K562 (cell line): ENCODE data around the gene TAF1D. TPM values are rescaled to one million over a fixed set of nuclear protein-coding genes. Genes with fewer than 3 reads are reported as not detected.
A peak's percentile ranks its signal among the peaks of the same experiment; 100 is the strongest.

ENCODE experiments used
- CEBPG ChIP-seq, 3 experiments: fragments of 200-800 bp in 1 of 3; sonication (Bioruptor generic) in 1 of 3; sonication (generic) in 1 of 3; formaldehyde crosslinking in 1 of 3; IDR thresholded peaks in 2 of 3; conservative IDR thresholded peaks in 1 of 3; 2 replicates each; pipeline versions ENCODE4 v1.6.1 to v1.8.0; 2016 to 2022; ENCODE audit warnings: missing compliant biosample characterization in 2 of 3, missing genetic modification characterization in 2 of 3, mild to moderate bottlenecking in 1 of 3, missing genetic modification reagents in 1 of 3
- ELF4 ChIP-seq: fragments of 450-650 bp; formaldehyde crosslinking; IDR thresholded peaks from 2 replicates; pipeline ENCODE4 v1.4.0; 2022; ENCODE audit warnings: missing genetic modification characterization
- ETV1 ChIP-seq: fragments of 450-650 bp; conservative IDR thresholded peaks from 2 replicates; pipeline ENCODE4 v1.6.1; 2016; ENCODE audit warnings: missing genetic modification characterization, control low read depth, low read depth, missing compliant biosample characterization
- GATA2 ChIP-seq: sonication (generic); formaldehyde crosslinking; IDR thresholded peaks from 2 replicates; pipeline ENCODE4 v1.4.0; 2020; ENCODE audit warnings: mild to moderate bottlenecking, missing genetic modification reagents
- GTF2E2 ChIP-seq: fragments of 200-800 bp; sonication (Bioruptor generic); IDR thresholded peaks from 2 replicates; pipeline ENCODE4 v1.6.1; 2016; ENCODE audit warnings: missing genetic modification characterization, missing compliant biosample characterization
- HES1 ChIP-seq: fragments of 450-650 bp; IDR thresholded peaks from 2 replicates; pipeline ENCODE4 v1.6.1; 2016; ENCODE audit warnings: low read depth, mild to moderate bottlenecking, moderate library complexity
- IRF9 ChIP-seq: fragments of 450-650 bp; IDR thresholded peaks from 2 replicates; pipeline ENCODE4 v1.6.1; 2016; ENCODE audit warnings: missing biosample characterization, missing genetic modification characterization
- MNT ChIP-seq, 2 experiments: fragments of 450-650 bp; conservative IDR thresholded peaks; 2 replicates each; pipeline ENCODE4 v1.6.1; 2017; ENCODE audit warnings: mild to moderate bottlenecking in 2 of 2, moderate library complexity in 2 of 2
- NBN ChIP-seq: fragments of 450-650 bp; IDR thresholded peaks from 2 replicates; pipeline ENCODE4 v1.6.1; 2016; ENCODE audit warnings: low read depth, mild to moderate bottlenecking
- NEUROD1 ChIP-seq: fragments of 150-350 bp; IDR thresholded peaks from 2 replicates; pipeline ENCODE4 v1.6.1; 2014; ENCODE audit warnings: borderline replicate concordance, low read length, low read depth; ENCODE audit not compliant: partially characterized antibody
- OTX1 ChIP-seq: fragments of 450-650 bp; formaldehyde crosslinking; IDR thresholded peaks from 2 replicates; pipeline ENCODE4 v1.4.0; 2022; ENCODE audit warnings: mild to moderate bottlenecking
- RFX7 ChIP-seq: fragments of 250-450 bp; sonication (Bioruptor Pico); IDR thresholded peaks from 2 replicates; pipeline ENCODE4 v1.5.1; 2021; ENCODE audit warnings: mild to moderate bottlenecking
- RNF2 ChIP-seq: sonication (generic); IDR thresholded peaks from 2 replicates; pipeline ENCODE4 v1.6.1; 2016
- TAL1 ChIP-seq: fragments of 450-650 bp; IDR thresholded peaks from 2 replicates; pipeline ENCODE4 v1.6.1; 2016; ENCODE audit warnings: mild to moderate bottlenecking
- ZBTB34 ChIP-seq: fragments of 250-450 bp; sonication (Bioruptor Pico); IDR thresholded peaks from 2 replicates; pipeline ENCODE4 v1.8.0; 2021; ENCODE audit warnings: mild to moderate bottlenecking, moderate library complexity
- ZBTB9 ChIP-seq: fragments of 450-650 bp; formaldehyde crosslinking; IDR thresholded peaks from 2 replicates; pipeline ENCODE4 v1.4.0; 2020; ENCODE audit warnings: mild to moderate bottlenecking, moderate library complexity
- ZNF146 ChIP-seq: IDR thresholded peaks from one replicate; pipeline ENCODE4 v1.6.1; 2018; ENCODE audit warnings: missing compliant biosample characterization; ENCODE audit not compliant: unreplicated experiment
- ZNF639 ChIP-seq, 2 experiments: fragments of 200-800 bp in 1 of 2; sonication (Bioruptor generic) in 1 of 2; sonication (generic) in 1 of 2; formaldehyde crosslinking in 1 of 2; IDR thresholded peaks in 1 of 2; conservative IDR thresholded peaks in 1 of 2; 2 replicates each; pipeline versions ENCODE4 v1.5.0 to v1.6.1; 2016 to 2020; ENCODE audit warnings: missing compliant biosample characterization in 1 of 2, missing genetic modification characterization in 1 of 2, missing genetic modification reagents in 1 of 2
- ZNF766 ChIP-seq: fragments of 200-800 bp; sonication (Bioruptor generic); conservative IDR thresholded peaks from 2 replicates; pipeline ENCODE4 v1.6.1; 2016; ENCODE audit warnings: missing genetic modification characterization, missing compliant biosample characterization
- polyA plus RNA-seq, 8 experiments: library from polyadenylated mRNA; depleted of rRNA in 4 of 8; stranded (reverse) in 5 of 8; unstranded in 3 of 8; fragments of >200 nt; fragmentation: Nextera tagmentation in 2 of 8; fragmentation: Illumina TruSeq in 1 of 8; extraction: Ambion mirVana in 2 of 8; extraction: Trizol in 1 of 8; gene quantifications; 2 replicates each; pipeline versions ENCODE4 v1.2.1 to v1.2.3, GENCODE V29; 2011 to 2014; ENCODE audit warnings: inconsistent platforms in 1 of 8, missing spikeins in 1 of 8
- total RNA-seq, 7 experiments: library from RNA; depleted of rRNA in 6 of 7; stranded (reverse); fragments of >200 nt in 6 of 7; fragmentation: Illumina TruSeq in 2 of 7; extraction: Trizol in 2 of 7; gene quantifications; 2 replicates each; pipeline versions ENCODE4 v1.2.1 to v1.2.3, GENCODE V29; 2011 to 2021; ENCODE audit warnings: low replicate concordance in 1 of 7

The TAF1D gene
- total and polyA plus RNA-seq, 9 of the 15 experiments (the other 6 are each of a cell fraction or from before 2014, with no cell fraction given) = 122 to 347 (median 250) TPM

GRCh38 chr11:93718057-93718563 is 23.2 kb downstream of the TAF1D start (continued):
- TF ChIP-seq TAL1 = peak; percentile 91
- peak; percentile 93 for TF ChIP-seq GATA2 (CRISPR knock-in tag)
- TF ChIP-seq ZBTB9 (CRISPR knock-in tag) = peak; percentile 86
- no peak for TF ChIP-seq ZBTB34
- TF ChIP-seq ZNF639 (CRISPR knock-in tag; conservative IDR thresholded peaks at IDR 0.05 in 1 of 2, IDR thresholded peaks at IDR 0.05 in 1 of 2) = peak in 1 of 2 experiments; percentile 94; a peak in 2 of 4 replicates
- no peak for TF ChIP-seq ZNF146 (CRISPR knock-in tag)
- 0 out of 2 replicates have a peak, but pooled peaks have one; percentile 18 for TF ChIP-seq OTX1 (CRISPR knock-in tag)
- TF ChIP-seq ELF4 = 0 out of 2 replicates have a peak, but pooled peaks have one; percentile 41
- TF ChIP-seq CEBPG (CRISPR knock-in tag; IDR thresholded peaks at IDR 0.05) = no peak
- peak in 1 of 2 experiments; percentile 67; a peak in 1 of 4 replicates for TF ChIP-seq CEBPG (tag; conservative IDR thresholded peaks at IDR 0.05 in 1 of 2, IDR thresholded peaks at IDR 0.05 in 1 of 2)
- peak; percentile 90 for TF ChIP-seq NBN
- peak; percentile 27 to 55; a peak in 2 of 4 replicates for TF ChIP-seq MNT (conservative IDR thresholded peaks at IDR 0.05)
- TF ChIP-seq ZNF766 (CRISPR knock-in tag) = peak; percentile 91
- TF ChIP-seq HES1 = peak; percentile 52
- 0 out of 2 replicates have a peak, but pooled peaks have one; percentile 31 for TF ChIP-seq IRF9 (tag)
- no peak for TF ChIP-seq RFX7 (CRISPR knock-in tag)
- peak; percentile 77 for TF ChIP-seq NEUROD1
- TF ChIP-seq RNF2 = peak; percentile 96
- TF ChIP-seq ETV1 = peak; percentile 98
- peak; percentile 84; the same call in 1 of the 2 replicates for TF ChIP-seq GTF2E2
